H1 (cell line): Measurements from ENCODE around the gene CDKN2C. TPM values are rescaled to one million over a fixed set of nuclear protein-coding genes. Genes with fewer than 3 reads are reported as not detected.
A peak's percentile ranks its signal among the peaks of the same experiment; 100 is the strongest.
"Not testable (repeated sequence)": the region's sequence is repeated elsewhere in the genome, so short reads cannot be mapped to it uniquely, and the experiment has no call there.

Experiments
- CTCF ChIA-PET: fragments of 300-600 bp; sonication (Branson Sonifier 250); formaldehyde crosslinking; loops from one replicate; lab custom pipeline; 2021; ENCODE audit not compliant: partially characterized antibody; lab: Charles Lee
- POLR2A ChIA-PET: fragments of 300-600 bp; sonication (Branson Sonifier 250); formaldehyde crosslinking; loops from one replicate; lab custom pipeline; 2021; ENCODE audit warnings: inconsistent platforms; ENCODE audit not compliant: partially characterized antibody; lab: Charles Lee
- DNase-seq, 2 experiments: peaks; one replicate each; pipeline versions ENCODE4 v3.0.0 to v3.0.0-alpha.2; 2010 to 2022; ENCODE audit warnings: low spot score in 2 of 2, low read depth in 1 of 2, mixed read lengths in 1 of 2
- FAIRE-seq: peaks from 2 replicates; lab custom pipeline; 2011; peaks lifted over from hg19 to GRCh38; lab: Jason Lieb, UNC
- H2AFZ ChIP-seq: 2 replicates; pipeline ENCODE4 v1.8.1; 2012; ENCODE audit warnings: low read length, inconsistent platforms
- H2AK5ac ChIP-seq: 2 replicates; pipeline ENCODE4 v1.6.1; 2013; ENCODE audit warnings: low read depth, low read length
- H2BK120ac ChIP-seq: replicated peaks from 2 replicates; pipeline ENCODE3; 2013; ENCODE audit warnings: low read depth, low read length, inconsistent platforms
- H2BK12ac ChIP-seq: 2 replicates; pipeline ENCODE4 v1.6.1; 2013; ENCODE audit warnings: low read depth, low read length
- H2BK15ac ChIP-seq: 2 replicates; pipeline ENCODE4 v1.6.1; 2013; ENCODE audit warnings: low read length
- H2BK20ac ChIP-seq: 2 replicates; pipeline ENCODE4 v1.6.1; 2013; ENCODE audit warnings: low read length
- H2BK5ac ChIP-seq: 2 replicates; pipeline ENCODE4 v1.6.1; 2013; ENCODE audit warnings: low read depth, low read length
- H3K14ac ChIP-seq: 2 replicates; pipeline ENCODE4 v1.6.1; 2013; ENCODE audit warnings: inconsistent platforms; ENCODE audit not compliant: insufficient read length
- H3K18ac ChIP-seq: 2 replicates; pipeline ENCODE4 v1.6.1; 2013; ENCODE audit warnings: low read length; ENCODE audit errors: extremely low read depth
- H3K23ac ChIP-seq: 2 replicates; pipeline ENCODE4 v1.6.1; 2013; ENCODE audit warnings: inconsistent platforms; ENCODE audit not compliant: insufficient read length
- H3K23me2 ChIP-seq: 2 replicates; pipeline ENCODE4 v1.6.1; 2013; ENCODE audit warnings: low read depth, low read length
- H3K27ac ChIP-seq: 2 replicates; pipeline ENCODE4 v1.6.1; 2011; ENCODE audit warnings: low read depth, low read length, inconsistent platforms
- H3K27me3 ChIP-seq, 4 experiments: replicated peaks in 1 of 4; 1 replicate in 1 of 4; 2 replicates in 3 of 4; pipeline versions ENCODE4 v1.6.1 to v1.8.1; 2011 to 2013; ENCODE audit warnings: low read length in 3 of 4, mild to moderate bottlenecking in 3 of 4, inconsistent platforms in 2 of 4, mixed read lengths in 2 of 4, moderate library complexity in 1 of 4; ENCODE audit not compliant: control insufficient read depth in 3 of 4, insufficient read depth in 3 of 4; ENCODE audit errors: extremely low read depth in 1 of 4
- H3K36me3 ChIP-seq, 4 experiments: 2 replicates each; pipeline versions ENCODE4 v1.6.1 to v1.8.1; 2011 to 2013; ENCODE audit warnings: mild to moderate bottlenecking in 4 of 4, low read length in 3 of 4, moderate library complexity in 2 of 4, control low read depth in 1 of 4, inconsistent platforms in 1 of 4; ENCODE audit not compliant: insufficient read depth in 4 of 4, control insufficient read depth in 2 of 4
- H3K4ac ChIP-seq: replicated peaks from 2 replicates; pipeline ENCODE3; 2013; ENCODE audit warnings: low read length, low read depth, mixed read lengths, inconsistent platforms; ENCODE audit not compliant: insufficient read length
- H3K4me1 ChIP-seq, 4 experiments: replicated peaks in 1 of 4; 1 replicate in 1 of 4; 2 replicates in 3 of 4; pipeline versions ENCODE4 v1.6.1 to v1.8.1; 2011 to 2013; ENCODE audit warnings: low read length in 3 of 4, inconsistent platforms in 2 of 4, mixed read lengths in 1 of 4; ENCODE audit not compliant: insufficient read depth in 4 of 4, control insufficient read depth in 3 of 4
- H3K4me2 ChIP-seq, 2 experiments: 2 replicates each; pipeline versions ENCODE4 v1.6.1 to v1.8.1; 2011 to 2013; ENCODE audit warnings: low read depth in 2 of 2, low read length in 2 of 2, control low read depth in 1 of 2, inconsistent platforms in 1 of 2, mild to moderate bottlenecking in 1 of 2; ENCODE audit not compliant: insufficient read depth in 1 of 2
- H3K4me3 ChIP-seq, 4 experiments: fragments of 200-600, 300-600 bp in 1 of 4; sonication (generic), shearing (Covaris generic), sonication (Bioruptor Twin) in 1 of 4; 2 replicates each; pipeline versions ENCODE4 v1.5.1 to v1.8.1; 2011 to 2016; ENCODE audit warnings: low read length in 4 of 4, low read depth in 3 of 4, control low read depth in 2 of 4, inconsistent platforms in 2 of 4, mild to moderate bottlenecking in 2 of 4, mixed read lengths in 1 of 4, moderate library complexity in 1 of 4; ENCODE audit not compliant: insufficient read depth in 2 of 4; ENCODE audit errors: extremely low read depth in 1 of 4
- H3K56ac ChIP-seq: replicated peaks from 2 replicates; pipeline ENCODE3; 2013; ENCODE audit warnings: low read depth, mild to moderate bottlenecking, mixed read lengths, low read length, inconsistent platforms; ENCODE audit not compliant: insufficient read length
- H3K79me1 ChIP-seq: 2 replicates; pipeline ENCODE4 v1.6.1; 2013; ENCODE audit warnings: low read depth, low read length, control low read depth
- H3K79me2 ChIP-seq, 2 experiments: 2 replicates each; pipeline versions ENCODE4 v1.6.1 to v1.8.1; 2012 to 2013; ENCODE audit warnings: low read length in 2 of 2, mild to moderate bottlenecking in 2 of 2, inconsistent platforms in 1 of 2; ENCODE audit not compliant: insufficient read depth in 2 of 2, control insufficient read depth in 1 of 2
- H3K9ac ChIP-seq, 4 experiments: replicated peaks in 1 of 4; 1 replicate in 1 of 4; 2 replicates in 3 of 4; pipeline versions ENCODE4 v1.6.1 to v1.8.1; 2011 to 2013; ENCODE audit warnings: low read depth in 3 of 4, low read length in 3 of 4, control low read depth in 2 of 4, mild to moderate bottlenecking in 2 of 4, moderate library complexity in 2 of 4, inconsistent platforms in 1 of 4; ENCODE audit errors: extremely low read depth in 1 of 4
- H3K9me3 ChIP-seq, 2 experiments: 2 replicates each; pipeline versions ENCODE4 v1.6.1 to v1.8.1; 2012 to 2013; ENCODE audit warnings: mild to moderate bottlenecking in 2 of 2, moderate library complexity in 2 of 2, control low read depth in 1 of 2, inconsistent platforms in 1 of 2, low read depth in 1 of 2, low read length in 1 of 2, mixed read lengths in 1 of 2; ENCODE audit not compliant: insufficient read depth in 2 of 2
- H4K20me1 ChIP-seq, 2 experiments: replicated peaks in 1 of 2; 2 replicates each; pipeline versions ENCODE3 to v1.8.1; 2011 to 2013; ENCODE audit warnings: inconsistent platforms in 2 of 2, low read length in 2 of 2, mild to moderate bottlenecking in 1 of 2; ENCODE audit not compliant: insufficient read depth in 2 of 2, control insufficient read depth in 1 of 2
- H4K5ac ChIP-seq: 2 replicates; pipeline ENCODE4 v1.6.1; 2013; ENCODE audit warnings: low read length, low read depth, mixed read lengths, inconsistent platforms; ENCODE audit not compliant: insufficient read length
- H4K8ac ChIP-seq: 2 replicates; pipeline ENCODE4 v1.8.0; 2013; ENCODE audit warnings: mild to moderate bottlenecking, moderate library complexity, low read length, inconsistent platforms; ENCODE audit not compliant: insufficient read depth; ENCODE audit errors: extremely low read depth
- H4K91ac ChIP-seq: replicated peaks from 2 replicates; pipeline ENCODE3; 2013; ENCODE audit warnings: low read length, mixed read lengths, inconsistent platforms; ENCODE audit not compliant: insufficient read length
- WGBS, 2 experiments: shearing (Covaris generic) in 1 of 2; methylation state at CpG; one replicate each; pipeline versions ENCODE4 v1.1.6 to v1.1.7; 2013 to 2015; ENCODE audit warnings: low lambda C conversion rate in 2 of 2, mixed read lengths in 2 of 2, inconsistent platforms in 1 of 2, low coverage in 1 of 2, missing lambda C conversion rate in 1 of 2; ENCODE audit not compliant: insufficient replicate concordance in 2 of 2, insufficient coverage in 1 of 2, insufficient read length in 1 of 2; ENCODE audit errors: extremely low coverage in 1 of 2, missing lambda C conversion rate in 1 of 2; 5-methylcytosine and 5-hydroxymethylcytosine counted together
- polyA plus RNA-seq, 7 experiments: library from polyadenylated mRNA; depleted of rRNA in 3 of 7; stranded (reverse) in 5 of 7; unstranded in 2 of 7; fragments of >200 nt in 5 of 7; fragments of 200-250 nt in 2 of 7; gene quantifications; 1 replicate in 5 of 7; 2 replicates in 1 of 7; 4 replicates in 1 of 7; pipeline versions ENCODE4 v1.2.1 to v1.2.3, GENCODE V29; 2011 to 2013; ENCODE audit warnings: missing spikeins in 2 of 7, mixed read lengths in 2 of 7
- total RNA-seq: library from RNA; stranded (reverse); fragmentation: NEBNext Ultra II Directional; extraction: Animal tissue kit (Norgen Biotek cat#: 25700); gene quantifications from 2 replicates; pipeline ENCODE4 v1.2.1, GENCODE V29; 2021

Gene CDKN2C
- total and polyA plus RNA-seq, 2 of the 8 experiments (the other 6 are each of a cell fraction or from before 2014, with no cell fraction given), result not detected

GRCh38 chr1:51005549-51005948, 35.5 kb downstream of the CDKN2C start:
- Histone ChIP-seq H2AFZ (peak overlapping the region; percentile 87; the same call in 1 of the 2 replicates), H4K8ac (peak overlapping the region; percentile 57; the same call in 1 of the 2 replicates)
- H3K79me1 ChIP-seq, H2BK12ac ChIP-seq, H2BK5ac ChIP-seq, H2BK15ac ChIP-seq, H3K79me2 ChIP-seq, H3K56ac ChIP-seq, H4K5ac ChIP-seq, H3K14ac ChIP-seq, H3K27me3 ChIP-seq, H3K9ac ChIP-seq, H2BK120ac ChIP-seq, H2AK5ac ChIP-seq, H2BK20ac ChIP-seq, H3K4ac ChIP-seq, POLR2A ChIA-PET, H3K23ac ChIP-seq, H3K4me1 ChIP-seq, H4K20me1 ChIP-seq, H3K23me2 ChIP-seq, H3K18ac ChIP-seq, H3K4me2 ChIP-seq, H4K91ac ChIP-seq, H3K36me3 ChIP-seq, FAIRE-seq, H3K27ac ChIP-seq, H3K4me3 ChIP-seq, H3K9me3 ChIP-seq: not testable (repeated sequence)
- CTCF ChIA-PET, result interaction anchor here (0.7 to 1.0 kb wide), 2 partner anchors 10 to 385 kb away, joined by 3 to 4 read pairs; no protein-coding TSS in a partner anchor
- WGBS, 2 experiments, result 86% methylated on average over 4 of the region's 4 CpGs; no CpG with 5 or more reads in 1 of the 2 experiments
- DNase-seq, result peak in 1 of 2 experiments; percentile 45
